ENCODE measurements around the gene ESPN. TPM values are rescaled to one million over a fixed set of nuclear protein-coding genes. Genes with fewer than 3 reads are reported as not detected.

The ESPN gene
- total RNA-seq, 2 donors from 2014 or later = 13.2 to 15.7 TPM

Other genes starting within 250 kb of the ESPN start
- gene CHD5, start 244.5 kb upstream of the ESPN start, total RNA-seq = under 1 TPM; 0.12 to 0.63 TPM
- gene RPL22, start 225.2 kb upstream of the ESPN start, total RNA-seq = 100 to 1,000 TPM; 510 to 543 TPM
- 10 to 100 TPM; 17.7 to 25.9 TPM for gene RNF207, start 218.7 kb upstream of the ESPN start, total RNA-seq
- 10 to 100 TPM in 1 of 2 donors, 1 to 10 TPM in 1; 9.8 to 10.2 TPM for gene ICMT, start 188.8 kb upstream of the ESPN start, total RNA-seq
- gene HES3, start 180.6 kb upstream of the ESPN start, total RNA-seq = not detected
- under 1 TPM; 0.23 to 0.37 TPM for gene GPR153, start 163.7 kb upstream of the ESPN start, total RNA-seq
- 1 to 10 TPM; 4.9 to 7.1 TPM for gene ACOT7, start 31.0 kb upstream of the ESPN start, total RNA-seq
- gene HES2, start 4.9 kb upstream of the ESPN start, total RNA-seq = not detected
- 100 to 1,000 TPM; 393 to 433 TPM for gene TNFRSF25, start 41.4 kb downstream of the ESPN start, total RNA-seq
- 10 to 100 TPM; 10.8 to 12.8 TPM for gene PLEKHG5, start 66.9 kb downstream of the ESPN start, total RNA-seq
- gene NOL9, start 129.7 kb downstream of the ESPN start, total RNA-seq = 10 to 100 TPM; 62.3 to 77.7 TPM
- gene TAS1R1, start 130.5 kb downstream of the ESPN start, total RNA-seq = not detected
- 10 to 100 TPM; 34.0 to 34.2 TPM for gene ZBTB48, start 155.2 kb downstream of the ESPN start, total RNA-seq
- 10 to 100 TPM; 26.1 to 33.8 TPM for gene KLHL21, start 178.1 kb downstream of the ESPN start, total RNA-seq
- 1 to 10 TPM; 5.9 to 8.0 TPM for gene PHF13, start 189.0 kb downstream of the ESPN start, total RNA-seq
- gene THAP3, start 200.1 kb downstream of the ESPN start, total RNA-seq = 10 to 100 TPM; 13.3 to 14.0 TPM